HCT116 (cell line): Measurements from ENCODE around the gene RRBP1. TPM values are rescaled to one million over a fixed set of nuclear protein-coding genes. Genes with fewer than 3 reads are reported as not detected.

Experiments
- ATAC-seq: fragments of 200-7000 bp; cut with Tn5 transposase; 2 replicates; pipeline ENCODE4 v1.9.1; 2020; ENCODE audit warnings: mild to moderate bottlenecking, moderate library complexity
- BruUV-seq: library from RNA; stranded (reverse); fragments of 400-500 nt; replicated peaks from 2 replicates; lab custom pipeline; 2021; lab: Mats Ljungman, UMichigan
- CTCF ChIA-PET: fragments of 300-600 bp; sonication (Branson Sonifier 250); formaldehyde crosslinking; loops from one replicate; lab custom pipeline; 2021; ENCODE audit warnings: antibody characterized with exemption; lab: Charles Lee
- POLR2A ChIA-PET: fragments of 300-600, 350-600 bp; sonication (Branson Sonifier 250); formaldehyde crosslinking; loops from one replicate; lab custom pipeline; 2021; ENCODE audit warnings: antibody characterized with exemption; lab: Charles Lee
- RAD21 ChIA-PET, 2 experiments: fragments of 300-600 bp; sonication (Branson Sonifier 250); formaldehyde crosslinking; loops; one replicate each; lab custom pipeline; 2023; ENCODE audit warnings: low total read pairs in 2 of 2; ENCODE audit not compliant: uncharacterized antibody in 2 of 2, unreplicated experiment in 2 of 2, low non-redundant PET in 1 of 2; lab: Charles Lee
- DNase-seq: peaks from one replicate; pipeline ENCODE4 v3.0.0-alpha.2; 2010; ENCODE audit warnings: low read depth, low spot score
- H2AFZ ChIP-seq: fragments of 200-600 bp; shearing (Covaris generic), sonication (generic); 2 replicates; pipeline ENCODE4 v1.6.1; 2017; ENCODE audit warnings: low read depth, mixed run types, mixed read lengths, antibody characterized with exemption, low read length; ENCODE audit not compliant: poor library complexity, severe bottlenecking
- H3K27ac ChIP-seq: 2 replicates; pipeline ENCODE4 v1.5.1; 2012; ENCODE audit warnings: low read depth, low read length
- H3K27me3 ChIP-seq: fragments of 200-600 bp; sonication (generic); 2 replicates; pipeline ENCODE4 v1.6.1; 2016; ENCODE audit warnings: mixed run types, low read length, mixed read lengths; ENCODE audit not compliant: insufficient read depth
- H3K36me3 ChIP-seq, 2 experiments: fragments of 200-500 bp in 1 of 2; fragments of 200-600 bp in 1 of 2; sonication (Bioruptor generic) in 1 of 2; sonication (generic) in 1 of 2; 2 replicates each; pipeline versions ENCODE4 v1.5.1 to v1.6.1; 2014 to 2016; ENCODE audit warnings: low read length in 2 of 2, inconsistent platforms in 1 of 2, mixed read lengths in 1 of 2, mixed run types in 1 of 2; ENCODE audit not compliant: insufficient read depth in 2 of 2, control insufficient read depth in 1 of 2
- H3K4me1 ChIP-seq, 2 experiments: fragments of 200-600 bp in 1 of 2; sonication (generic) in 1 of 2; 2 replicates each; pipeline versions ENCODE4 v1.5.1 to v1.6.1; 2012 to 2017; ENCODE audit warnings: low read length in 2 of 2, inconsistent platforms in 1 of 2, mild to moderate bottlenecking in 1 of 2, mixed read lengths in 1 of 2, mixed run types in 1 of 2, moderate library complexity in 1 of 2; ENCODE audit not compliant: insufficient read depth in 2 of 2, control insufficient read depth in 1 of 2
- H3K4me2 ChIP-seq: fragments of 200-600 bp; sonication (generic); 2 replicates; pipeline ENCODE4 v1.6.1; 2017; ENCODE audit warnings: mixed run types, low read length, mixed read lengths
- H3K4me3 ChIP-seq, 2 experiments: fragments of 200-600 bp in 1 of 2; sonication (generic) in 1 of 2; replicated peaks in 1 of 2; 2 replicates each; pipeline ENCODE4 v1.5.1; 2011 to 2016; ENCODE audit warnings: low read length in 2 of 2, control low read depth in 1 of 2, low read depth in 1 of 2, mild to moderate bottlenecking in 1 of 2, mixed read lengths in 1 of 2, mixed run types in 1 of 2
- H3K79me2 ChIP-seq: fragments of 200-600 bp; sonication (generic); 2 replicates; pipeline ENCODE4 v1.6.1; 2017; ENCODE audit warnings: mild to moderate bottlenecking, mixed run types, low read length, moderate library complexity, mixed read lengths; ENCODE audit not compliant: insufficient read depth
- H3K9ac ChIP-seq: fragments of 200-600 bp; sonication (generic); 2 replicates; pipeline ENCODE4 v1.6.1; 2016; ENCODE audit warnings: low read length, mixed read lengths
- H3K9me2 ChIP-seq: fragments of 200-600 bp; sonication (generic), shearing (Covaris generic); 2 replicates; pipeline ENCODE4 v1.6.1; 2017; ENCODE audit warnings: mixed run types, mild to moderate bottlenecking, moderate library complexity; ENCODE audit not compliant: insufficient read depth
- H3K9me3 ChIP-seq, 2 experiments: fragments of 200-500 bp in 1 of 2; fragments of 200-600 bp in 1 of 2; sonication (Bioruptor generic) in 1 of 2; sonication (generic) in 1 of 2; 2 replicates each; pipeline ENCODE4 v1.6.1; 2014 to 2017; ENCODE audit warnings: low read length in 2 of 2, mixed read lengths in 2 of 2, inconsistent platforms in 1 of 2, low read depth in 1 of 2, mild to moderate bottlenecking in 1 of 2, mixed run types in 1 of 2, moderate library complexity in 1 of 2; ENCODE audit not compliant: control insufficient read depth in 1 of 2, insufficient read depth in 1 of 2
- H4K20me1 ChIP-seq: fragments of 200-600 bp; sonication (generic), shearing (Covaris generic); 2 replicates; pipeline ENCODE4 v1.6.1; 2017; ENCODE audit warnings: mixed run types, mild to moderate bottlenecking, moderate library complexity; ENCODE audit not compliant: insufficient read depth
- CBX3 ChIP-seq: IDR thresholded peaks from 2 replicates; pipeline ENCODE4 v1.6.1; 2012; ENCODE audit warnings: low read depth
- CEBPB ChIP-seq: IDR thresholded peaks from 2 replicates; pipeline ENCODE4 v1.6.1; 2012; ENCODE audit warnings: low read depth
- EGR1 ChIP-seq: IDR thresholded peaks from 2 replicates; pipeline ENCODE4 v1.6.1; 2012; ENCODE audit warnings: low read depth
- ELF1 ChIP-seq: IDR thresholded peaks from 2 replicates; pipeline ENCODE4 v1.6.1; 2012; ENCODE audit warnings: low read depth, borderline replicate concordance
- EZH2 ChIP-seq: fragments of 200-600 bp; sonication (generic); IDR thresholded peaks from 2 replicates; pipeline ENCODE4 v1.6.1; 2017; ENCODE audit warnings: antibody characterized with exemption, mixed run types
- EZH2phosphoT487 ChIP-seq: fragments of 200-600 bp; IDR thresholded peaks from 2 replicates; pipeline ENCODE4 v1.6.1; 2018; ENCODE audit warnings: antibody characterized with exemption, borderline replicate concordance
- JUND ChIP-seq: IDR thresholded peaks from 2 replicates; pipeline ENCODE4 v1.6.1; 2012
- POLR2A ChIP-seq: IDR thresholded peaks from 2 replicates; pipeline ENCODE4 v1.7.0; 2011; ENCODE audit warnings: borderline replicate concordance; ENCODE audit not compliant: insufficient read depth, insufficient read length; ENCODE audit errors: extremely low read depth
- TCF7L2 ChIP-seq: IDR thresholded peaks from 2 replicates; pipeline ENCODE4 v1.7.0; 2011; ENCODE audit warnings: borderline replicate concordance, inconsistent platforms; ENCODE audit not compliant: insufficient read depth, insufficient read length; ENCODE audit errors: extremely low read depth
- YY1 ChIP-seq: IDR thresholded peaks from 2 replicates; pipeline ENCODE4 v1.6.1; 2011; ENCODE audit warnings: low read length, low read depth, moderate library complexity, mild to moderate bottlenecking; ENCODE audit not compliant: insufficient replicate concordance; ENCODE audit errors: extremely low read depth
- ZNF274 ChIP-seq: fragments of 200-500 bp; sonication (Bioruptor generic); IDR thresholded peaks from 2 replicates; pipeline ENCODE4 v1.6.1; 2014; ENCODE audit warnings: mild to moderate bottlenecking, low read depth, low read length, inconsistent platforms
- intact Hi-C: fragments of 100-400 bp; cut with micrococcal nuclease; formaldehyde crosslinking; loops from 2 replicates; pipeline ENCODE4 v1.10.0; 2022
- total RNA-seq: library from RNA; stranded (reverse); gene quantifications from one replicate; pipeline ENCODE4 v1.2.1, GENCODE V29; 2021; ENCODE audit not compliant: unreplicated experiment
- TF ChIP-seq, protein P1 (sequence below), 3 experiments: fragments of 200-600 bp in 1 of 3; sonication (generic) in 1 of 3; IDR thresholded peaks in 2 of 3; conservative IDR thresholded peaks in 1 of 3; 2 replicates each; pipeline ENCODE4 v1.5.1; 2012 to 2017; ENCODE audit warnings: low read depth in 2 of 3, low read length in 2 of 3, antibody characterized with exemption in 1 of 3, borderline replicate concordance in 1 of 3, control low read depth in 1 of 3, mild to moderate bottlenecking in 1 of 3, mixed read lengths in 1 of 3, mixed run types in 1 of 3, moderate library complexity in 1 of 3; ENCODE audit not compliant: insufficient read depth in 1 of 3
- TF ChIP-seq, protein P2 (sequence below): IDR thresholded peaks from 2 replicates; pipeline ENCODE4 v1.6.1; 2012
- TF ChIP-seq, protein P3 (sequence below): IDR thresholded peaks from 2 replicates; pipeline ENCODE4 v1.6.1; 2012; ENCODE audit warnings: low read depth

Gene RRBP1
- total RNA-seq, 1 experiment from 2014 or later = 123 TPM

DNA sequence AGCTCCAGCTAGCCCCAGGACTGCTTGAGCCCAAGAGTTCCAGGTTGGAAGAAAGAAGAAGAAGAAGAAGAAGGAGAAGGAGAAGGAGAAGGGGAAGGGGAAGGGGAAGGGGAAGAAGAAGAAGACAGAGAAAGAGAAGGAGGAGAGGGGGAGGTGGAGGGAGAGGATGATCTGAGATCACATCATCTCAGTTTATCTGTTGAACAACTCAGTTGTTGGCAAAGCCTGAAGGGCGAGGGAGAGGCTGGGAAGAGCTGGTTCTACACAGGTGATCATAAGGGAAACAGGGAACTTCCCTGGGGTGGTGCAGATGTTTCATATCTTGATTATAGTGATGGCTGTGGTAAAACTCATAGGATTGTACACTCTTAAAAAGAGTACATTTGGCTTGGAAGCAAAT is 3.1 kb upstream of the RRBP1 start:
- CTCF ChIA-PET = no interaction called here
- no peak overlapping the region for H3K9ac ChIP-seq
- RAD21 ChIA-PET = no interaction called here
- peaks cover 6 to 13% of the 10 kb centered on the region in 2 experiments for H3K4me1 ChIP-seq
- H4K20me1 ChIP-seq = no peaks in the 10 kb centered on the region
- peaks cover 8% of the 10 kb centered on the region for H3K79me2 ChIP-seq
- TF ChIP-seq CBX3 (no peak), TCF7L2 (no peak), YY1 (no peak), JUND (no peak), EZH2phosphoT487 (no peak)
- TF ChIP-seq, protein P1, sequence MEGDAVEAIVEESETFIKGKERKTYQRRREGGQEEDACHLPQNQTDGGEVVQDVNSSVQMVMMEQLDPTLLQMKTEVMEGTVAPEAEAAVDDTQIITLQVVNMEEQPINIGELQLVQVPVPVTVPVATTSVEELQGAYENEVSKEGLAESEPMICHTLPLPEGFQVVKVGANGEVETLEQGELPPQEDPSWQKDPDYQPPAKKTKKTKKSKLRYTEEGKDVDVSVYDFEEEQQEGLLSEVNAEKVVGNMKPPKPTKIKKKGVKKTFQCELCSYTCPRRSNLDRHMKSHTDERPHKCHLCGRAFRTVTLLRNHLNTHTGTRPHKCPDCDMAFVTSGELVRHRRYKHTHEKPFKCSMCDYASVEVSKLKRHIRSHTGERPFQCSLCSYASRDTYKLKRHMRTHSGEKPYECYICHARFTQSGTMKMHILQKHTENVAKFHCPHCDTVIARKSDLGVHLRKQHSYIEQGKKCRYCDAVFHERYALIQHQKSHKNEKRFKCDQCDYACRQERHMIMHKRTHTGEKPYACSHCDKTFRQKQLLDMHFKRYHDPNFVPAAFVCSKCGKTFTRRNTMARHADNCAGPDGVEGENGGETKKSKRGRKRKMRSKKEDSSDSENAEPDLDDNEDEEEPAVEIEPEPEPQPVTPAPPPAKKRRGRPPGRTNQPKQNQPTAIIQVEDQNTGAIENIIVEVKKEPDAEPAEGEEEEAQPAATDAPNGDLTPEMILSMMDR (IDR thresholded peaks at IDR 0.05 in 2 of 3, conservative IDR thresholded peaks at IDR 0.05 in 1 of 3; ENCODE audit: borderline replicate concordance in 1 of 3, insufficient read depth in 1 of 3, low read depth in 2 of 3, low read length in 2 of 3) = no peak
- peaks cover 12% of the 10 kb centered on the region; the same call in 1 of the 2 replicates for H3K27me3 ChIP-seq
- BruUV-seq = no TSS peak
- DNase-seq = no peak
- H3K9me3 ChIP-seq = no peaks in the 10 kb centered on the region
- no peak for ATAC-seq
- H2AFZ ChIP-seq = no peak overlapping the region
- H3K9me2 ChIP-seq = no peaks in the 10 kb centered on the region
- POLR2A ChIA-PET = no interaction called here
- H3K4me2 ChIP-seq = no peak overlapping the region
- intact Hi-C loops = no loop called here
- no peak overlapping the region for H3K4me3 ChIP-seq
- no peak overlapping the region for H3K27ac ChIP-seq
- no peaks in the 10 kb centered on the region for H3K36me3 ChIP-seq

DNA sequence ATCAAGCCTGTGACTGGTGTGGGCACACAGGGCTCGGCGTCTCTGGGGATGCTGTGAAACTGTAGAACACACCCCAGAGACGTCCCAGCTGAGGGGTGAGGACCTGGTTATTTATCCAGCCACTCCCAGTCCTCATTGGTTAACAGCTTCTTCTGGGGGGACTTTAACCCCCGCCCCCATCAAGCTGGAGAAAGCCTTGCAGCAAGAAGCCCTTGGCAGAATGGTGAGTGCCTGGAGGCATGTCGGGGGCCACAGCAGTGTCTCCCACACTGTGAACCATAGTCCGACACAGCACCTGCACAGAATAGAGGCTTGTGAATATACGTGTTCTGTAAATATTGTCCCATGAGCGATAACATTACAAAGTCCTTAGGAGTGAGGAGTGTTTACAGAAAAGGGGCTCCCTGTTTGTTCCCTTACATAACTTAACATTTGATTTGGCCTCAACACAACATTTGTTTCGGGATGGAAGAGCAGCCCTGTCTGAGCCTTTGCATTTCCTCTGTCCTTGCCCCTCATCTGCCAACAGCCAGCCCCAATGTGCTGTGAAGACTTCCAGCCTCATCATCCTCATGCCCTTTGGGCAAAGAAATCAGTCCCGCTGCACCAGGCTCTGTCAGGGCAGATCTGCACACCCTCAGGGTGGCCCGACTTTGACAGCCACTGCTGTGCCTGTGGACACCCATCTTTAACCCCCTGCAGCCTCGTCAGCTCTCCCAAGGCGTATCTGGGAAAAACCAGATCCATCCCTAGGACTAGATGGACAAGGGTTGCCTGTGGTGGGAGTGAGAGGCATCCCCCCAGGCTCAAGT is 2.2 kb upstream of the RRBP1 start:
- RAD21 ChIA-PET = no interaction called here
- POLR2A ChIA-PET = no interaction called here
- CTCF ChIA-PET = no interaction called here
- TF ChIP-seq POLR2A (no peak), ZNF274 (no peak), ELF1 (no peak), CEBPB (no peak), EGR1 (no peak), EZH2 (no peak)
- TF ChIP-seq, protein P2, sequence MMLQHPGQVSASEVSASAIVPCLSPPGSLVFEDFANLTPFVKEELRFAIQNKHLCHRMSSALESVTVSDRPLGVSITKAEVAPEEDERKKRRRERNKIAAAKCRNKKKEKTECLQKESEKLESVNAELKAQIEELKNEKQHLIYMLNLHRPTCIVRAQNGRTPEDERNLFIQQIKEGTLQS = no peak
- TF ChIP-seq, protein P3, sequence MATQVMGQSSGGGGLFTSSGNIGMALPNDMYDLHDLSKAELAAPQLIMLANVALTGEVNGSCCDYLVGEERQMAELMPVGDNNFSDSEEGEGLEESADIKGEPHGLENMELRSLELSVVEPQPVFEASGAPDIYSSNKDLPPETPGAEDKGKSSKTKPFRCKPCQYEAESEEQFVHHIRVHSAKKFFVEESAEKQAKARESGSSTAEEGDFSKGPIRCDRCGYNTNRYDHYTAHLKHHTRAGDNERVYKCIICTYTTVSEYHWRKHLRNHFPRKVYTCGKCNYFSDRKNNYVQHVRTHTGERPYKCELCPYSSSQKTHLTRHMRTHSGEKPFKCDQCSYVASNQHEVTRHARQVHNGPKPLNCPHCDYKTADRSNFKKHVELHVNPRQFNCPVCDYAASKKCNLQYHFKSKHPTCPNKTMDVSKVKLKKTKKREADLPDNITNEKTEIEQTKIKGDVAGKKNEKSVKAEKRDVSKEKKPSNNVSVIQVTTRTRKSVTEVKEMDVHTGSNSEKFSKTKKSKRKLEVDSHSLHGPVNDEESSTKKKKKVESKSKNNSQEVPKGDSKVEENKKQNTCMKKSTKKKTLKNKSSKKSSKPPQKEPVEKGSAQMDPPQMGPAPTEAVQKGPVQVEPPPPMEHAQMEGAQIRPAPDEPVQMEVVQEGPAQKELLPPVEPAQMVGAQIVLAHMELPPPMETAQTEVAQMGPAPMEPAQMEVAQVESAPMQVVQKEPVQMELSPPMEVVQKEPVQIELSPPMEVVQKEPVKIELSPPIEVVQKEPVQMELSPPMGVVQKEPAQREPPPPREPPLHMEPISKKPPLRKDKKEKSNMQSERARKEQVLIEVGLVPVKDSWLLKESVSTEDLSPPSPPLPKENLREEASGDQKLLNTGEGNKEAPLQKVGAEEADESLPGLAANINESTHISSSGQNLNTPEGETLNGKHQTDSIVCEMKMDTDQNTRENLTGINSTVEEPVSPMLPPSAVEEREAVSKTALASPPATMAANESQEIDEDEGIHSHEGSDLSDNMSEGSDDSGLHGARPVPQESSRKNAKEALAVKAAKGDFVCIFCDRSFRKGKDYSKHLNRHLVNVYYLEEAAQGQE = no peak

More for the DNA sequence above, 2.2 kb upstream of the RRBP1 start:
- DNase-seq (no peak), ATAC-seq (no peak)
- no peaks in the 10 kb centered on the region for H3K9me3 ChIP-seq
- H3K36me3 ChIP-seq = peaks cover under 1 to 8% of the 10 kb centered on the region in 2 experiments; a peak in 2 of 4 replicates
- H3K27ac ChIP-seq = no peak overlapping the region
- intact Hi-C loops = no loop called here
- H3K4me3 ChIP-seq = no peak overlapping the region
- H3K9me2 ChIP-seq = no peaks in the 10 kb centered on the region
- H3K27me3 ChIP-seq = peaks cover 12% of the 10 kb centered on the region; the same call in 1 of the 2 replicates
- BruUV-seq = no TSS peak
- H2AFZ ChIP-seq = no peak overlapping the region
- H3K9ac ChIP-seq = no peak overlapping the region
- H3K4me2 ChIP-seq = no peak overlapping the region
- H3K4me1 ChIP-seq = peaks cover 14 to 22% of the 10 kb centered on the region in 2 experiments
- no peaks in the 10 kb centered on the region for H4K20me1 ChIP-seq
- peaks cover 17% of the 10 kb centered on the region for H3K79me2 ChIP-seq
